GM21360 (cell line): Measurements from ENCODE around the gene SPOCK1.

ENCODE experiments used
- ATAC-seq: cut with Tn5 transposase; IDR thresholded peaks from one replicate; pipeline ENCODE4 v1.9.1; 2021; ENCODE audit warnings: mild to moderate bottlenecking, moderate library complexity; ENCODE audit not compliant: unreplicated experiment

The SPOCK1 gene

DNA sequence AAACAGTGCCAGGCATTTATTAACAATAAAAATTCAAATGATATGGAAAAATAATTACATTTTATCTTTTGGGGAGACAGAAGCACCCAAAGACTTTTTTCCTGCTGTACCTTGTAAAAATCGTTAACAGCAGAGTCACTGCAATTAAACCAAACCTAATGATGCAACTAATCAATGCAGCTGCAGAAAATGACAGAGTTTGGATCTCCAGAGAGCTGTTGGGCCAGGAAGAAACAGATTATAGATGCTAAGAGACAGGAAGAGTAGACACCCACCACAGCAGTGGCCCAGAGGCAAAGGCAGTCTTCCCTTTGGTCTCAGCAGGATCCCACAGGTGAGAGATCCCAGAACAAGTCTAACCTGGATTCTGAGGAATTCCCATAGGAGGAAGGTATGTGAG is 53.0 kb downstream of the SPOCK1 start:
- no peak for ATAC-seq

DNA sequence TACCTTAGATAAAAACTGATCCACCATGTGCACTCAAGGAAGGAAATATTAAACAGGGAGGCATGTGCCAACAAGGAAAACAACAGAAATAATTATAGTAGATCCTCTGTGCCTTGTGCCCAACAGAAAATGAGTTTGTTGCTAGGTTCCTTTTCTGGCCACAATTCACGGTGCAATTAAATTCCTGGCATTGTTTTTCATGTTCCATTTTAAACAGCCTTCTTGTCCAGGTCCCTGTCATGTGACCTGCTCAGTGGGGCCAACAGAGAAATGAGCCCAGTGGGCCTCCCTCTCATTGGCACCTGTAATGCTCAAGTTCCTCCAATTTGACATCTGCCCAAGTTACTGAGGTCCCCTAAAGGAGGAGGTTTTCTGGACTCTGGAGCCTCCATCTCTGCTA is 56.5 kb downstream of the SPOCK1 start:
- no peak for ATAC-seq

DNA sequence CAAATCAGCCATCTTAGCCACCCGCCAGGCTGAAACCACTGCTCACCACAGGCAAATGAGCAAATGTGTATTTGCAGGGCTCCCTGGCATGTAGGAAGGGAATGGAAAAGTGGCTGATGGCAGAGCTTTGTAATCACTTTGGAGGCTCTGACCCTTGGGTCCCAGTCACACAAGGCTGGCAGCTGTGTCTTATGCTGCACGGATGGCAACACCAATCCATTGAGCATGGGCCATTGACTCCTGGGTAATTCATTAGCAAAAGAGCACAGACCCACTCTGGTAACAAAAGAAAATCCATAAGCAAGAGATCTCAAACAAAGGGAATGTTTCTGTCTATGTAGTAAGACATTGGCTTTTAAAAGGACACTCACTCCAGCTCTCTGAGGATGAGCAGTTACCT is 57.6 kb downstream of the SPOCK1 start:
- no peak for ATAC-seq

DNA sequence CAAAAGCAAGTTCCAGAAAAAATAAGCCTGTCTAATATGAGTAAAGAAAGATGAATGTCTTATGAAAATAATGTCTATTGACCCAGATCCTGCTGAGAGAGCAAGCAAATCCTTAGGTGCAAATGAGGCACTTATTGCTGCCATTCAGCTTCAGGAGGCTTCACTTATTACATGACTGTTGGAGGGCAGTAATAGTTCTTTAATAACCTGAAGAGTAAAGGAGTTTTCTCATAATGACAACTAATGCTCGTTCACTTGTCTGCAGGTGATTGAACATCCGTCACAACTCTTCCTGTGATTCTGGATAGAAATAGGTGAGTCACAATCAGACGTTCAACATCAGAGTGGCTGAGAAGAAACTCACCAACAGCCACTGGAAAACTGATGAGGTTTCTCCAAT is 58.3 kb downstream of the SPOCK1 start:
- ATAC-seq = no peak

DNA sequence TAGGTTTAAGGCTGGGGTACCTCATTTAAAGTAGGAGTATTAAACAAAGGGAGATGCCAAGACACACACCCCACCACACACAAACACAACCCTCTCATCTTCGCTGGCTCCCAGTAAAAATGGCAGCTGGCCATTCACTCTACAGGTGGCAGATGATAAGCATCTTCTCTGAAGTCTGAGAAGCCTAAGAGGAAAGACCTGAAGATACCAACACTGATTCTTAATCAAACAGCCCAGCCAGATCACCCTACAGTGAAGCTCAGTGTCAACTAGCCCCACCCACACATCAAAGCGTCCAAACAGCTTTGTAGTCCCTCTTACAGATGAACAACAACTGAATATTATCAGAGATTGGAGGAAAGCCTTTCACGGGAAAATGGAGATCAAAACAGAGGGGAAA is 59.5 kb downstream of the SPOCK1 start:
- no peak for ATAC-seq

DNA sequence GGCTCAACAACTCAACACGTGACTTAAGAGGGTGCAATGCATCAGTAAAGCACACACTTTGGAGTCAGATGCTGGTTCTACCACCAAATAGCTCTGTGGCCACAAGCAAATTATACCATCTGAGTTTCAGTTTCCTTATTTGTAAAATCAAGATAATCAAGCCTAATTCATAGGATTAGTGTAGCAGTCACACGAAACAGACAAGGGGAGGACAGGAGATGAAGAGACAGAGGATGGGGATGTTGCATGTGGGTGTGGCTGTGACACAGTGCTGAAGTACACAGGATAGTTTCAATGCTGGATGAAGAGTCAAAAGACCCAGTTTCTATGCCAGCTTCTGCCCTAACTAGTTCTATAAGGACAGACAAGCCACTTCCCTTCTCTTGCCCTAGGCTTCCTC is 60.2 kb downstream of the SPOCK1 start:
- no peak for ATAC-seq

DNA sequence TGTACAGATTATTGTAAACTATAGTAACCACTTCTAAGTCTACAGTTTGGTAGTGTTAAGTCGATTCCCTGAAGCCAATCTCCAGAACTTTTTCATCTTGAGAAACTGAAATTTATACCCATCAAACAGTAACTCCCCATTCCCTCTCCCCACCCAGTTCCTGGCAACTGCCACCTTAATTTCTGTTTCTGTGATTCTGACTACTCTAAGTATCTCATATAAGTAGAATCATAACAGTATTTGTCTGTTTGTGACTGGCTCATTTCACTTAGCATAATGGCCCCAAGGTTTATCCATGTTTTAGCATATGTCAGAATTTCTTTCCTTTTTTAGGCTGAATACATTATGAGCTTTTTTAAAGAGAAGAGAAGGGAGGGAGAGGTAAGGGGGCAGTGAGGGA is 61.4 kb downstream of the SPOCK1 start:
- no peak for ATAC-seq

DNA sequence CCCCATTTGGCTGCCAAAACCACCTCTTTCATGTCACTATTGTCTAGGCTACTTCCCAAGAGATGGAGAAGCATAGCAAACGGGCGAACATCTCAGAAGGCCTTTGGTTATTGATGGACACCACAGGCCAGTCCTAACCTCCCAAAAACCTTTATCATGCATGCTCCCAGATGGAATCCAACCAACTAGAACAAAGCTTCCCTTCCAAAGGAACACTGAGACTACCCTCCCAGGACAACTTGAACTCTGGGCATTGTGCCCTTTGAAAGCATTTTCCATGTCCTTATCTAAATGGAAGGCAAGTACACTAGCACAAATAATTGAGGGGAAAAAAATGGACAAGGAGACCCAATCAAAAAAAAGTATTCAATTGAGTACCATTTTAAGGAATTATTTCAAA is 65.6 kb downstream of the SPOCK1 start:
- no peak for ATAC-seq

DNA sequence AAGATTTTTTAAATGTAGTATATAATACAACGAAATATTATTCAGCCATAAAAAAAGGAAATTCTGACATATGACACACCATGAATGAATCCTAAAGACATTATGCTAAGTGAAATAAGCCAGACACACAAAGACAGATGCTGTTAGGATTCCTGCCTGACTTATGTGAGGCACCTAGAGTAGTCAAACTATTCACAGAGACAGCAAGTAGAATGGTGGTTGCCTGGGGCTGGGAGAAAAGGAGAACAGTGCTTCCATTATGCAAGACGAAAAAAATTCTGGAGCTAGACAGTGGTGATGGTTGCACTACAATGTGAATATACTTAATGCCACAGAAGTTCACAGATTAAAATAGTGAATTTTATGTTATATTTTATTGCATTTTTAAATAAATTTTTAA is 66.8 kb downstream of the SPOCK1 start:
- no peak for ATAC-seq

DNA sequence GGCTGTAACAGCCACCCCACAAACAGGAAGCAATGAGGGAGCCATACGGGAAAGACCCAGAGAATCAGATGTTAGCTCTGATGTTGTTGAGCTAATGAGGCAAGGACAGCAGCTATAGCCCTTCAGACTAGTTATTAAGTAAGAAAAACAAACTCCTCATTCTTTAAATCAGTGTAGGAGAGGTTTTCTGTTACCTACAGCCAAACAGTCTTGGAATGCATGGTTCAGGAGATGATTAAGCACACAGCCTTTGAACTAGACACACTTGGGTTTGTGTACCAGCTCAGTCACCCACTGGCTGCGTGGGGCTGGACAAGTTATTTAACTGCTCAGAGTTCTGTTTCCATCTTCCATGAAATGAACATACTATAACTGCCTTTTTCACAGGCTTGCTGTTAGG is 68.1 kb downstream of the SPOCK1 start:
- no peak for ATAC-seq

DNA sequence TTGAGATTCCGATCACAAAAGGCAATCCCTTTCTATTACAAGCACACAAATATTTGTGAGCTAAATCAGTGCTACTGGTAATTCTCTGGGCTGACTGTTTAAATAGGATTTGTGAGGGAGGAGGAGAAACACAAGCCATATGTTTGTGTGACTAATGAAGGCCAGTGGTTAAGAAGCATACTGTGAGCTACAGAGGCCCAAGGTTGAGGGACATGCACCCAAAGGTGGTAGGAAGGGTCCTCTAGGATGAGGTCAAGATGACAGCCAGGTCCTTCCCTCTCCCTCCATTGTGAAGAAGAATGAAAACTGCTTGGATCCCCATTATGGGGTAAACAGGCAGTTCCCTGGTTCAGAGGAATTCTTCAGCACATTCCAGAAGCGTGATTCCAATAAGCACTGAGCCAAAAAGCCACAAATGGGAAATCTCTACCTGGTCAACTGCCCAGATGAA is 83.9 kb downstream of the SPOCK1 start:
- ATAC-seq = no peak

DNA sequence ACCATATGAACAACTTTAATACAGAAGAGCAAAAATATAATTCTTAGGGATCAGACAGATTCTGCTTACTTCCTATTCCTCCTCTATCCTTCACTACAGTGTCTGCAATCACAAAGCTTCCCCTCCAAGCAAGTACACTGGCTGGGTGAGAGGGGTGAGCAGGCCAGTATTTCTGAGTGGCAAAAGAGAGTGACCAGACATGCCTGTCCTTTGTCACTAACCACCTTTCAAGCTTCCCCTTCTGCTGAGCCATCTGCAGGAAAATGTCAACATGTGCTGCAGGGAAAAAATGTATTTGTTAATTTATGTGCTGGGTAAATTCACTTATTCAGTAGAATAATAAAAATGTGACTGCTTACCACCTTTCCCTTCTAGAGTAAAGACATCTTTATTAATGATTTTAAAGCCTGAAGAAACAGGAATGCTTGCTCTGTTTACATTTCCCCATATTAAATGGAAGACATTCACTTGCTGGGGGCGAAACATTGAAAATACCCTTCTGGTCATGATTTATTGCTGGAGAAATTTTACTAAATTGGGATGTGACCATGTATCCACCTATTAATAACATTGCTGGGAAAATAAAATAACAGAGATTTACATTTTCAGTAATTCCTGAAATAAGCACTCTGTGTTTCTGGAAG is 84.9 kb downstream of the SPOCK1 start:
- ATAC-seq = no peak

DNA sequence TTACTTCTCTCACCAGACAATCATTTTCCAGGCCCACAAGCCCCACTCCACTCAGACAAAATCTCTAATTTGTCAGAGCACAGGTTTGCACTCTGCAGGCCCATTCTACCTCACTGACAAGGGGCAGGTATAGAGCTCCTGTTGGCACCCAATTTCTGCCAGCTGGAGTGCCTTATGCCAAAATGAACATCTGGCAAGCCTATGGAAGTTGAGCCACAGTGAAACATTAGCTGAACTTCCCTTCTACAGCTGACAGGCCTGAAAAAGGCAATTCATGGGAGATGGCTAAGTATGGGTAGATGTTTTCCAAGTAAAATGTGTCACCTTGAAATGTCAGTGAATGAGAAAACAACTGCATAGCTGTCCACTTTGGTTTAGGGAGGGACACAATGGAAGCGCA is 87.0 kb downstream of the SPOCK1 start:
- no peak for ATAC-seq

DNA sequence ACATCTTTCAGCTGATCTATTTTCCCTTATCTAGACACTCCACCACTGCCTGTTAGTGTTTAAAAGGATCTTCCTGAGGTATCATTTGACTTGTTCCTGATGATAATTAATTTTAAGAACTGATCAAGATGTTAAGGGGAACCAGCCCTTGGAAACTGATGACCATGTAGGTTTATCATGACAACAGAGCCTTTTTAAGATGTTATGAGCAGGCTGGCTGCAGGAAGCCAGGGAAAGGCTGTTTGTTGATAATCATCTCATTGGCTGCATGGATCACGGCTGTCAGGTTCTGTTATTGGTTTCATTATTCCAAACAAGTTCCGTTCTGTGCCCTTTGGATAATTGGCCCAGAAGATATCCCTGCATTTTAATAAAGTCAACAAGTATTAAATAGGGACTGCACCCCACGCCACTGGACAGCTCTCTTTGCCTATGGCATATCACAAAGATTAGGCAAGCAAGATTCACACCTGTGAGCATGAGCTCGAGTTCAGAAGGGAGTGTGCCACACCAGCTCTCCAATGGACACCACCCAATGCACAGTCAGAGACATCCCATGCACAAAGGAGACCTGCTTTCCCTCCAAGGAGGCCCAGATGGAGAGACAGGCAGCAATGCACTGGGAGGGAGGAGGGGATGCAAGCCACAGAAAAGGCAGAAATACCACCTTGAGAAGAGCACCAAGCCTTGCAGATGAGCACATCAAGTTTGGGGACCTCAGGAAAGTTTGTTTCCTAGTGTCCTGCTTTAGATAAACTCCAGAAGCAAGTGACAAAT is 88.7 kb downstream of the SPOCK1 start:
- no peak for ATAC-seq

DNA sequence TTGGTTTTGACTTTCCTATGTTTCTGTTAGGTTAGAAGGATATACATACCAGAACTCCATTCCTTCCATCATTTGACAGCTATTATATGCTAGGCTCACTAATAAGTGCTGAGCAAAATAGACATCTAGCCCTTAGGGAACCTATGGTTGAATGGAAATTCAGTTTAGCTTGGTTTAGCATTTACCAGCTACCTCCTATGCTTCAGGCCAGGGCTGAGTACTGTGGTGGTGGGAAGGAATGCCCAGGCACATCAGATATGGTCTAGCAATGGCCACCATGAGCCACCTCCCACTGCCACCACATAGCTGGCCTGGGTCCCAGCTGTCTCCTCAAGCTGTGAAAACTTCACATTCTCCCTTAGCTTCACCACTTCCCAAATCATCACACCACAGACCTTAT is 89.4 kb downstream of the SPOCK1 start:
- ATAC-seq = no peak

DNA sequence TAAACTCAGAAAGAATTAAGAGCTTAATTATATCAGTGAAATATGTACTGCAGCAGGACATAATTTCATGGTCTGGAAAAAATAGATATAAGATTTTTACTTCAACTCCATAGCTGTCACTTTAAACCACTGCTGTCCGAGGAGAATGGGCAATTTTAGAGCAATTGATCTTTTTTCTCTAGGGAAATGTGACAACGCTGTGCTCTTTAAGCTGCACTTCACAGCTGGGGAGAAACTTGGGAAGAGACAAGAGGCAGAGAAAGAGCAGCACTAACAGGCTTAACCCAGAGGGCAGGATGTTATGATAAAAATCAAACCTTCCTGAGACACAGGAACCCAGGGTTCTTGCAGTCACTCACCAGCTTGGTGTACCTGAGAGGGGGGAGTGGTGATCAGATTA is 92.0 kb downstream of the SPOCK1 start:
- ATAC-seq = no peak

DNA sequence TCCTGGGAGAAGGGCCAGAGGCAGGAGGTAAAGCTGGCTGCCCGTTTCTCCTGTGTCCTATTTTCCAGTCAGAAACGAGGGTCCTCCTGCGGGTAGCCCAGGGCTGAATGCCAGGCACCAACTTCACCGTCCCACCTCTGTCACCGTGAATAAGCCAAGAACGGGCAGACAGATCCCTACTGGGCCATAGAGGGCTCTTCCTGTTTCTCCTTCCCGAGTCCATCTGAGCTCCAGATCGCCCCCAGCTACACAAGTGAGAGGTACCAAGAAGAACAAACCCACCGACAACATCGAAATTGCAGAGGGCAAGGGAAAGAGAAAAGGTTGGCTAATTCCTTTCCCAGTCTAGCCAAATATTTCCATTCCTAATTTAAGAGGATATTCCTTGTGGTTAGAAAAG is 93.7 kb downstream of the SPOCK1 start:
- ATAC-seq = no peak

DNA sequence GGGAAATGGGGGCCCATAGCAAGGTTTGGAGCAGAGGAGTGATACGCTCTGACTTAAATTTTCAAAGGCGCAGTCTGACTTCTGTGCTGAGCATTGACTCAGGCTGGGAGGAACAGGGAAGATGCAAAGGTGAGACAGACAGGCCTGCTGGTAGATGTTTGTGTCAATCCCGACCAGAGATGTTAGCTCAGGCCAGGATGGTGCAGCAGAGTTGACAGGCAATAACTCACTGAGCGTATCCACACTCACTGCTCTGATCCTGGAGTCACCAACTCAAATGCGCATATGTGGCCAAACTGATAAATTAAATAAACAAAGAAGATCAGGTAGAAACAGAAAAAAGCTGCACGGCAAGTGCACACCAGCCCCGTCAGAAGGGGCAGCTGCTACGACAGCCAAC is 95.3 kb downstream of the SPOCK1 start:
- no peak for ATAC-seq

DNA sequence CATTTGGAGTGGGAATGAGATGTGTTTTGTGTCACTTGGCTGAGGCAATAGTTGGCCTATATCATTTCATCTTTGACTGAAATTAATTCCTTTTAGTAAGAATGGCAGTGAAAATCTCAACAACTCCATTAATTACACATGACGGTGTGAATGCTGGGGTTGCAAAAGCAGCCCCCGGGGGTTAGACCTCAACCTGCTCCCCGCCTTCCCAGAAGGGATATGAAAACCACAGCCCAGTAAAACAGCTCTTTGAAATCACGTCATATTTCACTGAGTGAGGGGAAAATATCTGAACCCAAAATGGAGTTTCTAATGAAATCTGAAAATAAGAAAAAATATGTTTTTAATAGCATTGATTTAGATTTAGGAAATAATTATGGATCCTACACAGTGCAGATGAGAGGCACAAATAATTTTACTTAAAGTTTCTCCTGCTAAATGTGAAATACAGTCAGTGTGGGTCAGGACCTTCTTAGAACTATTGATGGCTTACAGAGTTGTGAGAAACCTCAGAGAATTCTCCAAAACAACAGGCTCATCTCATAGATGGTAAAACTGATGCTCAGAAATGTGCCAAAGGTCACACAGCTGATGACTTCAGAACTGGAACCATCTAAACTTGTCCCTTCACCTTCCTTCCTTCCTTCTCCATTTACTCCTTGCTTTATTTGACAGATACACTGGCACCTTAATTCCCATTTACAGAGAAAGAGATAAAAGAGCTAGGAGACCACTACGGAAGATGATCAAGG is 96.5 kb downstream of the SPOCK1 start:
- no peak for ATAC-seq

DNA sequence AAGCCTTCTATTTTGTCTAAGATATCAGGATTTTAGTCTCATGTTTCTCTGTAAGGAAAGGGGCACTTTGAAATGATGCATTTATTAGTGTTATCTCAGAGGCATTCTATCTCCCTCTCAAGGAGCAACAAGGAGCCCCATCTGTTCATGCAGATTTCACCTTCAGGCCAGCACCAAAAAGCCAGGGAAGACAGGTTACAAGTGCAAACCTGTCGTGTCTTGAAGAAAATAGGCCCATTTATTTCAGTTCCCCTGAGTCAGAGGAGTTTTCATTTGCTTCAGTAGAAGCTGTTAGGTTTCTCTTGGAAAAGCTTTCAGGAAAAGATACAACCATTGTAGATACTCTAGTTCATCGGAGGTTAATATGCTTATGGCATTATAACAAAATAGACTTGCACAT is 97.2 kb downstream of the SPOCK1 start:
- no peak for ATAC-seq

DNA sequence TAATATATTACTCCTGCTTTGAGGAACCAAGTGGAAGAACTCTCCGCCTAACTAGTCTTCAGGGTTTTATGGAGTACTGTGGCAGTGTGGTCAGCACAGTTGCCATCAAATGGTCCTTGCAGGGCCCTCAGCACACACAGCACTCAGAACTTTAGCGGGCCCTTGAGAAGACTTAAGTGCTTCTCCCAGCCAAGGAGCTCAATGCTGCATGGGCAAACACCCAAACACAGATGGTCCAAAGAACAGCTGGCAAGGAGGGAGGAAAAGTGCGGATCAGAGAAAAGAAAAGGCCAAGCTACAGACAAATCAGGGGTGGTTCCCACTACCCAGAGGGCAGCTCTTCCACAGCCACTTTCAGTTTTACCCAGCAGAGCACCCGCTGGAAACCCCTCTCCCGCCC is 98.6 kb downstream of the SPOCK1 start:
- no peak for ATAC-seq

DNA sequence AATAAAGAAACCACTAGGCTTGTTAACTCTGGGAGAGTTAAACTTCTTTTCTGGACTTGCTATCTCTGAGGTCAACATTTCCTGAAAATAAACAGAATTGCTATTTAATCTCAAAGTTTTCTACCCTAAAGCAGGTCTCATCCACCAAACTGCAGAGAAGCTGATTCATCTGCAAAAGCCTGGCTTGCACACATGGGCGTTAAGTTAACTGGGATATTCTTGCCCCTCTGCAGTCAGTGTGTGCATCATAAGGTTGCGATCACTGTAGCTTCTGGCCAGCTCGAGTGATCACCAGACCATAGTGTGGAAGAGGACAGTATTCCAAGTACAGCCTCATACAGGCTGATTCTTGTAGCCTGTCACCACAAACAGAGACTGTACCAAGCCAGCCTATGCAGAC is 99.2 kb downstream of the SPOCK1 start:
- no peak for ATAC-seq
